ENCODE measurements around the gene MTO1.

The MTO1 gene

GRCh38 chr6:73521351-73521985, 59.9 kb downstream of the MTO1 start:
- H3K4me3 ChIP-seq (ENCODE audit: low read depth, low read length) = peak overlapping the region; percentile 62
- TF ChIP-seq CTCF (IDR thresholded peaks at IDR 0.05; ENCODE audit: borderline replicate concordance, insufficient read depth, low read depth, low read length) = no peak

GRCh38 chr6:73523434-73524123, 62.0 kb downstream of the MTO1 start:
- no peak for TF ChIP-seq CTCF (IDR thresholded peaks at IDR 0.05; ENCODE audit: borderline replicate concordance, insufficient read depth, low read depth, low read length)
- H3K4me3 ChIP-seq (ENCODE audit: low read depth, low read length) = peak overlapping the region; percentile 62

- TF ChIP-seq CTCF (IDR thresholded peaks at IDR 0.05; ENCODE audit: borderline replicate concordance, insufficient read depth, low read depth, low read length) = no peak
- no peak overlapping the region for H3K4me3 ChIP-seq (ENCODE audit: low read depth, low read length)
Measured at GRCh38 chr6:73525546-73526330, 64.2 kb downstream of the MTO1 start.

GRCh38 chr6:73528897-73529296, 67.4 kb downstream of the MTO1 start:
- TF ChIP-seq CTCF (IDR thresholded peaks at IDR 0.05; ENCODE audit: borderline replicate concordance, insufficient read depth, low read depth, low read length) = no peak
- no peak overlapping the region for H3K4me3 ChIP-seq (ENCODE audit: low read depth, low read length)

- H3K4me3 ChIP-seq (ENCODE audit: low read depth, low read length) = no peak overlapping the region
- TF ChIP-seq CTCF (IDR thresholded peaks at IDR 0.05; ENCODE audit: borderline replicate concordance, insufficient read depth, low read depth, low read length) = no peak
Measured at GRCh38 chr6:73532293-73532692, 70.8 kb downstream of the MTO1 start.

DNA sequence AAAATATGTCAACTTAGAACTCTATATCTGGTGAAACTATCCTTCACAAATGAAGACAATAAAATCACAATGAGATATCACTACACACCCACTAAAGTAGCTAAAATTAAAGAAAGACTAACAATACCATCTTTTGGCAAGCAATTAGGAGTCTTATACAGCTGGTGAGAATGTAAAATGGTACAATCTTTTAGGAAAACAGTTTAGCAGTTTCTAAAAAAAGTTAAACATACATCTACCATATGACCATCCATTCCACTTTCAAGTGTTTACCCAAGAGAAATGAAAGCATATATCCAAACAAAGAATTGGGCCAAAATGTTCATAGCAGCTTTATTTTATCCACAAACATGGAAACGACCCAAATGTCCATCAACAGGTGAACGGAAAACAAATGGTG, 73.1 kb downstream of the MTO1 start:
- H3K4me3 ChIP-seq (ENCODE audit: low read depth, low read length) = no peak overlapping the region
- no peak for TF ChIP-seq CTCF (IDR thresholded peaks at IDR 0.05; ENCODE audit: borderline replicate concordance, insufficient read depth, low read depth, low read length)

Measured in GM12875 (cell line).